Body of pancreas (tissue), 4 donors: ENCODE results near the gene OR1E1.
"Not testable (repeated sequence)": the region's sequence is repeated elsewhere in the genome, so short reads cannot be mapped to it uniquely, and the experiment has no call there.

Experiments
- POLR2A ChIP-seq, 3 donors: fragments of 450-650 bp; IDR thresholded peaks; one replicate each; pipeline ENCODE4 v1.6.1; 2016; ENCODE audit warnings: antibody characterized with exemption in 3 of 3, mild to moderate bottlenecking in 2 of 3
- TF ChIP-seq, protein P1 (sequence below), 7 experiments: fragments of 450-650 bp in 4 of 7; fragments of 200-600 bp in 3 of 7; sonication (generic) in 3 of 7; IDR thresholded peaks; one replicate each; pipeline ENCODE4 v1.5.1; 2016 to 2019; ENCODE audit warnings: antibody characterized with exemption in 7 of 7

DNA sequence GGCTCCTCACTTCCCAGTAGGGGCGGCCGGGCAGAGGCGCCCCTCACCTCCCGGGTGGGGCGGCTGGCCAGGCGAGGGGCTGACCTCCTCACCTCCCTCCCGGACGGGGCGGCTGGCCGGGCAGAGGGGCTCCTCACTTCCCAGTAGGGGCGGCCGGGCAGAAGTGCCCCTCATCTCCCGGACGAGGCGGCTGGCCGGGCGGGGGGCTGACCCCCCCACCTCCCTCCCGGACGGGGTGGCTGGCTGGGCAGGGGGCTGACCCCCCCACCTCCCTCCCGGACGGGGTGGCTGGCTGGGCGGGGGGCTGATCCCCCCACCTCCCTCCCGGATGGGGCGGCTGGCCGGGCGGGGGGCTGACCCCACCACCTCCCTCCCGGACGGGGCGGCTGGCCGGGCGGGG is 27.0 kb downstream of the OR1E1 start:
- TF ChIP-seq, protein P1, sequence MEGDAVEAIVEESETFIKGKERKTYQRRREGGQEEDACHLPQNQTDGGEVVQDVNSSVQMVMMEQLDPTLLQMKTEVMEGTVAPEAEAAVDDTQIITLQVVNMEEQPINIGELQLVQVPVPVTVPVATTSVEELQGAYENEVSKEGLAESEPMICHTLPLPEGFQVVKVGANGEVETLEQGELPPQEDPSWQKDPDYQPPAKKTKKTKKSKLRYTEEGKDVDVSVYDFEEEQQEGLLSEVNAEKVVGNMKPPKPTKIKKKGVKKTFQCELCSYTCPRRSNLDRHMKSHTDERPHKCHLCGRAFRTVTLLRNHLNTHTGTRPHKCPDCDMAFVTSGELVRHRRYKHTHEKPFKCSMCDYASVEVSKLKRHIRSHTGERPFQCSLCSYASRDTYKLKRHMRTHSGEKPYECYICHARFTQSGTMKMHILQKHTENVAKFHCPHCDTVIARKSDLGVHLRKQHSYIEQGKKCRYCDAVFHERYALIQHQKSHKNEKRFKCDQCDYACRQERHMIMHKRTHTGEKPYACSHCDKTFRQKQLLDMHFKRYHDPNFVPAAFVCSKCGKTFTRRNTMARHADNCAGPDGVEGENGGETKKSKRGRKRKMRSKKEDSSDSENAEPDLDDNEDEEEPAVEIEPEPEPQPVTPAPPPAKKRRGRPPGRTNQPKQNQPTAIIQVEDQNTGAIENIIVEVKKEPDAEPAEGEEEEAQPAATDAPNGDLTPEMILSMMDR (IDR thresholded peaks at IDR 0.05) = not testable (repeated sequence)
- not testable (repeated sequence) for TF ChIP-seq POLR2A (IDR thresholded peaks at IDR 0.05)
